HG02981 (cell line): ENCODE results near the gene GRIK1.

ENCODE experiments used
- ATAC-seq: cut with Tn5 transposase; IDR thresholded peaks from one replicate; pipeline ENCODE4 v1.9.1; 2021; ENCODE audit warnings: mild to moderate bottlenecking, moderate library complexity; ENCODE audit not compliant: unreplicated experiment

GRIK1 gene

DNA sequence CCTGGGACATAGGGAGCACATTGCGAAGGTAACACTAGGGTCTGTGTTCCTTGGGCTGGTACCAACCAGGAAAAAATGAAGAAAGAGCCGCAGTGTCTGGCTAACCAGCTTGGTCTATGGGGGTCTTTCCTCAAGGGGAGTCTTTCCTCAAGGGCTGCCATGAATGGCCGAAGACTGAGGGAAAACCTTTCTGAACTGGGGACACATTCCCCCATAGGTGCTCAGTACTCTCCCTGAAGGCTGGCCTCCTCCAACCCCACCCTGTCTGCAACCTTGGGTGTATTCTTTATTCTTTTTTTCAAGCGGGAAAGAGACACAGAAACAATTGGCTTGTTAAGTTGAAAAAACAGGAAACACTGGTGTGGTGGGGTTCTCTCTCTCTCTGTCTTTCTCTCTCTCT, 440.6 kb downstream of the GRIK1 start:
- no peak for ATAC-seq

DNA sequence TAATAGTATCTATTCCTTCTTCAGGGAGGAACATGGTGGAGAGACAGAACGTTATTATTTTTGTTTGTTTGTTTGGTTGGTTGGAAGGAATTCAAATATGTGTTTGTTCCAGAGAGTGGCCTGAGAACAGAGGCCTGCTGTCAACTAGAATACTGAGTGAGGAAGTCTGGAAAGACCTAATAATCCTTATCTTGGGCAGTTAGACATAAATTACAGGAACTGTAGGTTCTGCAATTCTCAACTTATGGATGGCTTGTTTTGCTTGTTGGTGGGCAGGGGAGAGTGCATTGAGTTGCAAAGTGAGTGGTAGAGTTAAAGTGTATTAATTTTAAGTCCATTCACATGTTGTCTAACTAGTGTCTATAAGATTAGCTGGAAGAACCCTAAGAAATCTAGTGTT, 443.5 kb downstream of the GRIK1 start:
- no peak for ATAC-seq

DNA sequence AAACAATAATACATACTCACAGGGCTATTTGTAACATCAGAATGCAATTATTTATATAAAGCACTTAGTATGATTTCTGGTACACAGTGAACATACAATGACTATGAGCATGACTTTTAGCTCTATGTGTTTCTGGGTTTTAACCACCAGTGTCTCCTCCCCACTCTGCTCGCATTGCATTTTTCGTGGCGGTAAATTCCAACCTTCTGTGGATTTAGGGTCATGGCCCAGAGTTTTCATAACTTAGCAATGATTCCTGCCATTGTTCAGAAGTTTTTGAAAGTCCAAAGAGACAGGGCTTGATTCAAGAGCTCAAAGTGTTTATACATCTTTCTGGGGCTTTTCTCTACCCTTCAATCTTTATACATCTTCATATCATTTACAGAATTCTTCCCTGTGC, 449.8 kb downstream of the GRIK1 start:
- ATAC-seq: no peak

DNA sequence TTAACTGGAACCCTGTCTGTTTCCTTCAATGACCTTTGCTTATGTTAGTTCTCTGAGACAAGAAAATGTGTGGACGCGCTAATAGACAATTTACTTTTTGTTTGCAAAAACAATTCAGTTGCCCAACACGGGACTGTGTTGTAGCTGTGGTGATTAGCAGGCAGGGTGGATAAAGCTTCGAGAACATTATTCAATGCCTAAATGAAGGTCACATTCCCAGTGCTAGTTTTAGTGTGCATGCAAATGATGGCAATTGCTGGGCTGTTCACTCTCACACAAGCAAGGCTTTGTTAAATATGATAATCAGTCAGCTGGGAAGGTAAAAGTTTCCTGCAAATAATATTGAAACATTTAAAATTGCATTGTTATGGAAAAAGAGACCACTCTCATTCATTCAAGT, 452.6 kb downstream of the GRIK1 start:
- ATAC-seq: no peak
